Neural cell (in vitro differentiated cells): ENCODE data around the gene NFU1. TPM values are rescaled to one million over a fixed set of nuclear protein-coding genes. Genes with fewer than 3 reads are reported as not detected.
A peak's percentile ranks its signal among the peaks of the same experiment; 100 is the strongest.

Source experiments
- H2AFZ ChIP-seq: fragments of 200-600, 300-800 bp; sonication (generic), shearing (Covaris generic); 2 replicates; pipeline ENCODE4 v1.6.0; 2014; ENCODE audit warnings: low read depth, mild to moderate bottlenecking, antibody characterized with exemption, low read length, moderate library complexity
- H3F3A ChIP-seq: fragments of 200-600 bp; shearing (Covaris generic); 2 replicates; pipeline ENCODE4 v1.6.1; 2016; ENCODE audit warnings: mild to moderate bottlenecking, moderate library complexity, mixed read lengths, antibody characterized with exemption, low read length; ENCODE audit not compliant: insufficient read depth, poor library complexity, severe bottlenecking
- H3K27ac ChIP-seq: fragments of 200-600, 300-800 bp; sonication (generic), shearing (Covaris generic); 2 replicates; pipeline ENCODE4 v1.5.1; 2014; ENCODE audit warnings: mild to moderate bottlenecking, low read length, moderate library complexity
- H3K27me3 ChIP-seq: fragments of 300-800, 200-600 bp; sonication (generic), shearing (Covaris generic); 2 replicates; pipeline ENCODE4 v1.6.0; 2014; ENCODE audit warnings: mild to moderate bottlenecking, low read depth, low read length, moderate library complexity; ENCODE audit not compliant: insufficient read depth
- H3K36me3 ChIP-seq: fragments of 300-800, 200-600 bp; sonication (generic), shearing (Covaris generic); 2 replicates; pipeline ENCODE4 v1.5.1; 2014; ENCODE audit warnings: mild to moderate bottlenecking, antibody characterized with exemption, low read length, moderate library complexity; ENCODE audit not compliant: insufficient read depth
- H3K4me2 ChIP-seq: fragments of 300-800, 200-600 bp; sonication (generic), shearing (Covaris generic); 2 replicates; pipeline ENCODE4 v1.6.0; 2014; ENCODE audit warnings: mild to moderate bottlenecking, low read length
- H3K4me3 ChIP-seq: fragments of 300-800, 200-600 bp; sonication (generic), shearing (Covaris generic); 2 replicates; pipeline ENCODE4 v1.5.1; 2014; ENCODE audit warnings: mild to moderate bottlenecking, low read length, moderate library complexity
- H3K79me2 ChIP-seq: fragments of 200-600 bp; shearing (Covaris generic); replicated peaks from 2 replicates; pipeline ENCODE4 v1.6.0; 2014; ENCODE audit warnings: mild to moderate bottlenecking, low read length, moderate library complexity; ENCODE audit not compliant: insufficient read depth
- H3K9ac ChIP-seq: fragments of 300-800, 200-600 bp; sonication (generic), shearing (Covaris generic); 2 replicates; pipeline ENCODE4 v1.6.1; 2016; ENCODE audit warnings: mild to moderate bottlenecking, low read length, mixed read lengths
- H3K9me2 ChIP-seq: fragments of 200-600 bp; shearing (Covaris generic); 2 replicates; pipeline ENCODE4 v1.6.1; 2016; ENCODE audit warnings: mild to moderate bottlenecking, low read length, mixed read lengths; ENCODE audit not compliant: insufficient read depth
- H3K9me3 ChIP-seq: fragments of 200-600, 300-800 bp; sonication (generic), shearing (Covaris generic); 2 replicates; pipeline ENCODE4 v1.6.1; 2016; ENCODE audit warnings: mild to moderate bottlenecking, mixed run types, low read length, moderate library complexity, mixed read lengths
- H4K20me1 ChIP-seq: fragments of 200-600 bp; shearing (Covaris generic); 2 replicates; pipeline ENCODE4 v1.6.1; 2016; ENCODE audit warnings: mild to moderate bottlenecking, mixed run types; ENCODE audit not compliant: insufficient read depth
- CTCF ChIP-seq: fragments of 450-650 bp; IDR thresholded peaks from 2 replicates; pipeline ENCODE4 v1.5.1; 2014; ENCODE audit warnings: antibody characterized with exemption, mild to moderate bottlenecking, moderate library complexity; ENCODE audit not compliant: poor library complexity, severe bottlenecking
- EP300 ChIP-seq: fragments of 450-650 bp; conservative IDR thresholded peaks from 2 replicates; pipeline ENCODE4 v1.6.1; 2014; ENCODE audit warnings: antibody characterized with exemption, mild to moderate bottlenecking, moderate library complexity; ENCODE audit not compliant: poor library complexity, severe bottlenecking
- EZH2 ChIP-seq: fragments of 200-600, 300-800 bp; shearing (Covaris generic), sonication (generic); IDR thresholded peaks from 2 replicates; pipeline ENCODE4 v1.6.1; 2014; ENCODE audit warnings: antibody characterized with exemption, low read length, borderline replicate concordance, mild to moderate bottlenecking; ENCODE audit not compliant: insufficient read depth, poor library complexity, severe bottlenecking
- MXI1 ChIP-seq: fragments of 450-650 bp; conservative IDR thresholded peaks from 2 replicates; pipeline ENCODE4 v1.6.1; 2014; ENCODE audit warnings: antibody characterized with exemption, mild to moderate bottlenecking; ENCODE audit not compliant: poor library complexity, severe bottlenecking
- POLR2AphosphoS5 ChIP-seq: IDR thresholded peaks from 2 replicates; pipeline ENCODE4 v1.6.1; 2012
- REST ChIP-seq: IDR thresholded peaks from 2 replicates; pipeline ENCODE4 v1.6.1; 2012; ENCODE audit warnings: borderline replicate concordance
- SMC3 ChIP-seq: fragments of 450-650 bp; conservative IDR thresholded peaks from 2 replicates; pipeline ENCODE4 v1.6.1; 2014; ENCODE audit warnings: antibody characterized with exemption, mild to moderate bottlenecking, moderate library complexity; ENCODE audit not compliant: poor library complexity
- TAF1 ChIP-seq: IDR thresholded peaks from 2 replicates; pipeline ENCODE4 v1.6.1; 2012; ENCODE audit warnings: low read depth
- polyA plus RNA-seq: library from polyadenylated mRNA; depleted of rRNA; stranded (reverse); fragments of >200 nt; gene quantifications from 2 replicates; pipeline ENCODE4 v1.2.3, GENCODE V29; 2014

Gene NFU1
- polyA plus RNA-seq, 1 donor from 2014 or later: 116 TPM

DNA sequence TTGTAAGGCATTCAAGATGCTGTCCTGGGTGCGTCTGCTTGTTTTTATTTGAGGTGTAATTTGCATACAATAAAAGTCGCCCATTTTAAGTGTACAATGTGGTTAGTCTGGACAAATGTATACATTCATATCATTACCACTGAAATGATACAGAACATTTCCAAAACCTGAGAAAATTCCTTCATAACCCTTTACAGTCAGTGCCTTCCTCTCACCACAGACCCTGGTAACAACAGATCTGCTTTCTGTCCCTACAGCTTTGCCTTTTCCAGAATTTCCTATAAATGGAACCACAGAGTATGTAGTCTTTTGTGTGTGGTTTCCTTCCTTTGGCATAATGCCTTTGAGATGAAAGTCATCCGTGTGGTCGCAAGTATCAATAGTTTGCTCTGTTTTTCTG is 45.8 kb upstream of the NFU1 start:
- H3K9ac ChIP-seq: no peak overlapping the region
- no peaks in the 10 kb centered on the region for H3F3A ChIP-seq
- H3K4me2 ChIP-seq: no peak overlapping the region
- no peaks in the 10 kb centered on the region for H3K27me3 ChIP-seq
- no peaks in the 10 kb centered on the region for H3K36me3 ChIP-seq
- H3K9me2 ChIP-seq: no peaks in the 10 kb centered on the region
- no peaks in the 10 kb centered on the region for H4K20me1 ChIP-seq
- no peak overlapping the region for H2AFZ ChIP-seq
- H3K9me3 ChIP-seq: no peaks in the 10 kb centered on the region
- H3K79me2 ChIP-seq: no peaks in the 10 kb centered on the region
- H3K27ac ChIP-seq: no peak overlapping the region
- no peak for TF ChIP-seq REST
- TF ChIP-seq SMC3: no peak
- TF ChIP-seq MXI1: no peak
- TF ChIP-seq TAF1: no peak
- no peak for TF ChIP-seq CTCF
- TF ChIP-seq EP300: no peak
- H3K4me3 ChIP-seq: peak overlapping the region; percentile 11

- no peak overlapping the region for H3K27ac ChIP-seq
- TF ChIP-seq MXI1 (no peak), TAF1 (no peak), EP300 (no peak), REST (no peak), POLR2AphosphoS5 (no peak), CTCF (no peak), EZH2 (no peak), SMC3 (no peak)
- no peak overlapping the region for H2AFZ ChIP-seq
- no peaks in the 10 kb centered on the region for H3K36me3 ChIP-seq
- no peaks in the 10 kb centered on the region for H3K9me2 ChIP-seq
- no peaks in the 10 kb centered on the region for H3K27me3 ChIP-seq
- peak overlapping the region; percentile 11 for H3K4me3 ChIP-seq
- H3K79me2 ChIP-seq: no peaks in the 10 kb centered on the region
- no peaks in the 10 kb centered on the region for H3F3A ChIP-seq
- no peak overlapping the region for H3K9ac ChIP-seq
- H4K20me1 ChIP-seq: no peaks in the 10 kb centered on the region
- no peaks in the 10 kb centered on the region for H3K9me3 ChIP-seq
- no peak overlapping the region for H3K4me2 ChIP-seq
These were observed 45.2 kb upstream of the NFU1 start for GRCh38 chr2:69482471-69482870.
